ENCODE results near the gene GCAT. TPM values are rescaled to one million over a fixed set of nuclear protein-coding genes. Genes with fewer than 3 reads are reported as not detected.
A peak's percentile ranks its signal among the peaks of the same experiment; 100 is the strongest.

GCAT gene
- total RNA-seq, 3 donors from 2014 or later, result 9.2 to 15.6 (median 13.6) TPM

GRCh38 chr22:37803639-37804351 lies 3.9 kb upstream of the GCAT start:
- no peaks in the 10 kb centered on the region for H3K36me3 ChIP-seq (ENCODE audit: low read depth)
- DNase-seq (peak in 2 of 3 donors; percentile 44 to 49), ATAC-seq (no peak)
- no peak overlapping the region for H3K4me3 ChIP-seq
- H3K4me1 ChIP-seq (ENCODE audit: low read depth), result peaks cover 29% of the 10 kb centered on the region
- TF ChIP-seq CTCF (IDR thresholded peaks at IDR 0.05), result no peak
- intact Hi-C loops (cut with DNase I, micrococcal nuclease), result no loop called here
- H3K9me3 ChIP-seq, result no peaks in the 10 kb centered on the region

DNA sequence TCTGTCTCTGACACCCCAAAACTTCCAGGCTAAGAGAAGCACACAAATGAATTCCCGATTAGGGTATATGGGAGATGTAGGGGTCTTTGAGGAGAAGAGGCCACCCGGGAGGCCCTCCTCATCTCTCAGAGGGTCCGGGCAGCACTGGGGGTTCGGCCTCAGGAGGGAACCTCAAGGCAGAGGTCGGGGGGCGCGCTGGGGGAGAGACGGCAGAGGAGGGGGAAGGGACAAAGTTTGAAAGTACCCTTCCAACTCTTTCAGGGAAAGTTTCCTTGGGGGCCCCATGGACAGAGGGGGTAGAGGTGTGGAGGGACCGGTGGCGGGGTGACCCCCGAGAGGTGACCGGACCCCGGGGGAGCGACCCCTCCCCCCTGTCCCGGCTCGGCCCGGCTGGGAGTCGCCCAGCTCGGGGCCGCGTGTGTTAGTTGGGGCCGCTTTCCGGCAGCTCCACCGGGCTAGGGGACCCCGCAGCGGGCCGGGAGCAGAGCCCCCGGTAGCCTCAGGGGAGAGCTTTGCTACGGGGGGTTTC lies 3.3 kb upstream of the GCAT start:
- no peak overlapping the region for H3K4me3 ChIP-seq
- H3K9me3 ChIP-seq, result no peaks in the 10 kb centered on the region
- TF ChIP-seq CTCF (IDR thresholded peaks at IDR 0.05), result no peak
- H3K36me3 ChIP-seq (ENCODE audit: low read depth), result no peaks in the 10 kb centered on the region
- DNase-seq, result peak in 1 of 3 donors; percentile 58
- no peak for ATAC-seq
- intact Hi-C loops (cut with DNase I, micrococcal nuclease), result no loop called here
- peaks cover 29% of the 10 kb centered on the region for H3K4me1 ChIP-seq (ENCODE audit: low read depth)

GRCh38 chr22:37804881-37805809 lies 2.6 kb upstream of the GCAT start:
- ATAC-seq, result peak; percentile 72
- peak; percentile 92 to 98 (median 94) for DNase-seq
- H3K4me1 ChIP-seq (ENCODE audit: low read depth), result peaks cover 29% of the 10 kb centered on the region
- H3K4me3 ChIP-seq, result peak overlapping the region; percentile 33
- no peak for TF ChIP-seq CTCF (IDR thresholded peaks at IDR 0.05)
- H3K9me3 ChIP-seq, result no peaks in the 10 kb centered on the region
- intact Hi-C loops (cut with DNase I, micrococcal nuclease), result no loop called here
- H3K36me3 ChIP-seq (ENCODE audit: low read depth), result no peaks in the 10 kb centered on the region

- H3K4me1 ChIP-seq (ENCODE audit: low read depth), result peaks cover 29% of the 10 kb centered on the region
- no peaks in the 10 kb centered on the region for H3K9me3 ChIP-seq
- intact Hi-C loops (cut with DNase I, micrococcal nuclease), result no loop called here
- no peak for TF ChIP-seq CTCF (IDR thresholded peaks at IDR 0.05)
- H3K4me3 ChIP-seq, result peak overlapping the region; percentile 33
- H3K36me3 ChIP-seq (ENCODE audit: low read depth), result no peaks in the 10 kb centered on the region
- DNase-seq (peak in 1 of 3 donors; percentile 51), ATAC-seq (no peak)
These were observed 1.9 kb upstream of the GCAT start for GRCh38 chr22:37805810-37806277.

DNA sequence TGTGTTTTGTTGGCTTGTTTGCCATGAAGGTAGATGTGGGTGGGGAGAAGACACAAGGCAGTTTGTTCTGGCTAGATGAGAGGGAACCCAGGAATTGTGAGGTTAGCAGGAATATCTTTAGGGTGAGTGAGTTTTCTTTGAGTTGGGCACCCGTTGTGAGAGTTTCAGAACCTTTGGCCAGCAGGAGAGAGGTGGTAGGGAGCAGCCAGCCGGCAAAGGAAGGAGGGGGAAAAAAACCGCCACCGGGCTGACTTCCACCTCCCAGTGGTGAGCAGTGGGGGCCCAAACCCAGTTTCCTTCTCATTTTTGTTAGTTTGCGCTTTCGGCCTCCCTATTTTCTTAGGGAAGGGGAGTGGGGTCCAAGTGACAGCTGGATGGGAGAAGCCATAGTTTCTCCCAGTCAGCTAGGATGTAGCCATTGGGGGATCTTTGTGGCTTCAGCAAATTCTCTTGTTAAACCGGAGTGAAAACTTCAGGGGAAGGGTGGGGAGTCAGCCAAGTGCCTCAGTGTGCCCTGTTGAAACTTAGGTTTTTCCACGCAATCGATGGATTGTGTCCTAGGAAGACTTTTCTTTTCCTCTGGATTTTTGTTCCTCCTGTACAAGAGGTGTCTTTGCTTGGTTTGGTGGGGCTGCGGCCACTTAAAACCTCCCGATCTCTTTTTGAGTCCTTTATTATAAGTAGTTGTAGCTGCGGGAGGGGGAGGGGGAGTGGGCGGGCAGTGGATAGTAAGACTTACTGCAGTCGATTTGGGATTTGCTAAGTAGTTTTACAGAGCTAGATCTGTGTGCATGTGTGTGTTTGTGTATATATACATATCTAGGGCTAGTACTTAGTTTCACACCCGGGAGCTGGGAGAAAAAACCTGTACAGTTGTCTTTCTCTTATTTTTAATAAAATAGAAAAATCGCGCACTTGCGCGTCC lies 1.1 kb upstream of the GCAT start:
- Histone ChIP-seq H3K4me1 (ENCODE audit: low read depth) (peaks cover 29% of the 10 kb centered on the region), H3K36me3 (ENCODE audit: low read depth) (no peaks in the 10 kb centered on the region), H3K4me3 (peak overlapping the region; percentile 17), H3K9me3 (no peaks in the 10 kb centered on the region)
- DNase-seq, result peak in 2 of 3 donors; percentile 57 to 71
- ATAC-seq, result no peak
- TF ChIP-seq CTCF (IDR thresholded peaks at IDR 0.05), result no peak
- intact Hi-C loops (cut with DNase I, micrococcal nuclease), result no loop called here
